GM23338 (cell line): ENCODE data around the gene MTPN. TPM values are rescaled to one million over a fixed set of nuclear protein-coding genes. Genes with fewer than 3 reads are reported as not detected.

Experiments used
- ATAC-seq: fragments of 200-7000 bp; cut with Tn5 transposase; 3 replicates; pipeline ENCODE4 v1.9.1; 2020
- DNase-seq: peaks from one replicate; pipeline ENCODE4 v3.0.0-alpha.2; 2015; ENCODE audit warnings: low spot score
- H2AFZ ChIP-seq: fragments of 200-600 bp; sonication (generic); 2 replicates; pipeline ENCODE4 v1.8.0; 2016; ENCODE audit warnings: antibody characterized with exemption, mild to moderate bottlenecking, moderate library complexity
- H3F3A ChIP-seq: fragments of 200-600 bp; sonication (generic); replicated peaks from 2 replicates; pipeline ENCODE4 v1.8.0; 2017; ENCODE audit warnings: antibody characterized with exemption, mixed run types, low read depth
- H3K27ac ChIP-seq: fragments of 200-600 bp; sonication (generic); 2 replicates; pipeline ENCODE4 v1.6.1; 2016; ENCODE audit warnings: low read depth
- H3K27me3 ChIP-seq: fragments of 200-600 bp; sonication (generic); 2 replicates; pipeline ENCODE4 v1.8.0; 2016; ENCODE audit warnings: mild to moderate bottlenecking, mixed run types, moderate library complexity; ENCODE audit not compliant: insufficient read depth
- H3K36me3 ChIP-seq: fragments of 200-600 bp; sonication (generic); 2 replicates; pipeline ENCODE4 v1.8.0; 2016; ENCODE audit warnings: mild to moderate bottlenecking; ENCODE audit not compliant: insufficient read depth
- H3K4me1 ChIP-seq: fragments of 200-600 bp; sonication (generic); 2 replicates; pipeline ENCODE4 v1.8.0; 2016; ENCODE audit warnings: mild to moderate bottlenecking, moderate library complexity; ENCODE audit not compliant: insufficient read depth
- H3K4me2 ChIP-seq: fragments of 200-600 bp; sonication (generic); 2 replicates; pipeline ENCODE4 v1.7.1; 2017; ENCODE audit warnings: mixed run types
- H3K4me3 ChIP-seq: fragments of 200-600 bp; sonication (generic); 2 replicates; pipeline ENCODE4 v1.6.1; 2016; ENCODE audit warnings: mixed run types
- H3K79me2 ChIP-seq: fragments of 200-600 bp; sonication (generic); replicated peaks from 2 replicates; pipeline ENCODE4 v1.8.0; 2017; ENCODE audit warnings: mild to moderate bottlenecking; ENCODE audit not compliant: insufficient read depth
- H3K9me2 ChIP-seq: fragments of 200-600 bp; sonication (generic); 2 replicates; pipeline ENCODE4 v1.8.0; 2017; ENCODE audit not compliant: insufficient read depth
- H4K20me1 ChIP-seq: fragments of 200-600 bp; sonication (generic); replicated peaks from 2 replicates; pipeline ENCODE4 v1.8.0; 2017; ENCODE audit warnings: mild to moderate bottlenecking; ENCODE audit not compliant: insufficient read depth
- H3K27ac Mint-ChIP-seq: 2 replicates; pipeline ENCODE4 v1.8.0; 2020; ENCODE audit warnings: inconsistent platforms, mild to moderate bottlenecking, moderate library complexity, mixed read lengths
- H3K27me3 Mint-ChIP-seq: 3 replicates; pipeline ENCODE4 v1.8.0; 2022; ENCODE audit warnings: low read depth, mild to moderate bottlenecking, moderate library complexity, mixed read lengths, inconsistent platforms; ENCODE audit not compliant: insufficient read depth, poor library complexity
- H3K36me3 Mint-ChIP-seq: 3 replicates; pipeline ENCODE4 v1.8.0; 2021; ENCODE audit warnings: low read depth, mild to moderate bottlenecking, inconsistent platforms, moderate library complexity, mixed read lengths
- H3K4me1 Mint-ChIP-seq: 3 replicates; pipeline ENCODE4 v1.8.0; 2020; ENCODE audit warnings: mild to moderate bottlenecking, inconsistent platforms, mixed read lengths
- H3K4me3 Mint-ChIP-seq: 3 replicates; pipeline ENCODE4 v1.8.0; 2021; ENCODE audit warnings: moderate library complexity, mild to moderate bottlenecking, inconsistent platforms, mixed read lengths
- H3K9me3 Mint-ChIP-seq: 3 replicates; pipeline ENCODE4 v1.8.0; 2020; ENCODE audit warnings: moderate library complexity, mild to moderate bottlenecking, inconsistent platforms, mixed read lengths
- CREB1 ChIP-seq: fragments of 250-450 bp; sonication (Bioruptor Pico); IDR thresholded peaks from 2 replicates; pipeline ENCODE4 v1.5.0; 2020; ENCODE audit warnings: low read depth, mild to moderate bottlenecking, moderate library complexity
- EZH2 ChIP-seq: fragments of 200-600 bp; sonication (generic); IDR thresholded peaks from one replicate; pipeline ENCODE4 v1.8.0; 2017; ENCODE audit warnings: antibody characterized with exemption, mild to moderate bottlenecking, low read depth; ENCODE audit not compliant: unreplicated experiment
- EZH2phosphoT487 ChIP-seq: fragments of 200-600 bp; sonication (generic); IDR thresholded peaks from one replicate; pipeline ENCODE4 v1.8.1; 2018; ENCODE audit warnings: antibody characterized with exemption; ENCODE audit not compliant: unreplicated experiment
- JUNB ChIP-seq: IDR thresholded peaks from one replicate; pipeline ENCODE4 v1.6.1; 2016; ENCODE audit warnings: antibody characterized with exemption; ENCODE audit not compliant: unreplicated experiment
- NANOG ChIP-seq: IDR thresholded peaks from 2 replicates; pipeline ENCODE4 v1.6.1; 2016; ENCODE audit warnings: antibody characterized with exemption, borderline replicate concordance
- POLR2AphosphoS5 ChIP-seq: IDR thresholded peaks from 2 replicates; pipeline ENCODE4 v1.6.1; 2016; ENCODE audit warnings: antibody characterized with exemption, low read depth
- STAT1 ChIP-seq: IDR thresholded peaks from one replicate; pipeline ENCODE4 v1.6.1; 2016; ENCODE audit warnings: antibody characterized with exemption; ENCODE audit not compliant: unreplicated experiment
- ZNF114 ChIP-seq: fragments of 250-450 bp; sonication (Bioruptor Pico); IDR thresholded peaks from 2 replicates; pipeline ENCODE4 v1.5.0; 2020; ENCODE audit warnings: mild to moderate bottlenecking, moderate library complexity
- ZNF331 ChIP-seq: fragments of 250-450 bp; sonication (Bioruptor Pico); IDR thresholded peaks from 2 replicates; pipeline ENCODE4 v1.5.0; 2020; ENCODE audit warnings: low read depth, mild to moderate bottlenecking, moderate library complexity
- polyA plus RNA-seq: library from polyadenylated mRNA; unstranded; fragments of >200 nt; fragmentation: Nextera tagmentation; extraction: Ambion mirVana; gene quantifications from 2 replicates; pipeline ENCODE4 v1.2.1, GENCODE V29; 2016
- total RNA-seq: library from RNA; depleted of rRNA; stranded (reverse); fragments of >200 nt; shearing (Covaris generic); gene quantifications from 2 replicates; pipeline ENCODE4 v1.2.3, GENCODE V29; 2014
- TF ChIP-seq, protein P1 (sequence below), 2 experiments: fragments of 200-600 bp in 1 of 2; sonication (generic) in 1 of 2; conservative IDR thresholded peaks; 2 replicates each; pipeline versions ENCODE4 v1.5.1 to v1.6.1; 2016 to 2017; ENCODE audit warnings: antibody characterized with exemption in 2 of 2, low read depth in 2 of 2, mild to moderate bottlenecking in 2 of 2, moderate library complexity in 1 of 2
- TF ChIP-seq, protein P2 (sequence below): fragments of 250-450 bp; sonication (Bioruptor Pico); IDR thresholded peaks from 2 replicates; pipeline ENCODE4 v1.5.0; 2020; ENCODE audit warnings: mild to moderate bottlenecking, moderate library complexity
- TF ChIP-seq, protein P3 (sequence below): IDR thresholded peaks from 2 replicates; pipeline ENCODE4 v1.6.1; 2016; ENCODE audit warnings: antibody characterized with exemption
- TF ChIP-seq, protein P4 (sequence below): IDR thresholded peaks from one replicate; pipeline ENCODE4 v1.6.1; 2018; ENCODE audit warnings: antibody characterized with exemption; ENCODE audit not compliant: unreplicated experiment

MTPN gene
- total and polyA plus RNA-seq, 2 experiments from 2014 or later, result 87.7 to 90.3 TPM

GRCh38 chr7:136004083-136004482 lies 26.9 kb upstream of the MTPN start:
- H2AFZ ChIP-seq, result no peak overlapping the region
- H3K36me3 ChIP-seq, result no peaks in the 10 kb centered on the region
- Mint-ChIP-seq H3K27ac (no peak overlapping the region), H3K27me3 (no peaks in the 10 kb centered on the region), H3K36me3 (no peaks in the 10 kb centered on the region), H3K9me3 (peaks cover 3% of the 10 kb centered on the region; the same call in 1 of the 3 replicates), H3K4me1 (no peaks in the 10 kb centered on the region), H3K4me3 (no peak overlapping the region)
- ATAC-seq, result no peak
- H3F3A ChIP-seq, result no peaks in the 10 kb centered on the region
- H3K4me2 ChIP-seq, result no peak overlapping the region
- H3K27ac ChIP-seq, result no peak overlapping the region
- no peaks in the 10 kb centered on the region for H3K9me2 ChIP-seq
- DNase-seq, result no peak
- H3K79me2 ChIP-seq, result no peaks in the 10 kb centered on the region
- no peaks in the 10 kb centered on the region for H3K4me1 ChIP-seq
- no peaks in the 10 kb centered on the region for H3K27me3 ChIP-seq
- no peak overlapping the region for H3K4me3 ChIP-seq
- TF ChIP-seq CREB1 (CRISPR knock-in tag) (no peak), ZNF114 (CRISPR knock-in tag) (no peak), JUNB (no peak), STAT1 (no peak), ZNF331 (CRISPR knock-in tag) (no peak), EZH2 (no peak), EZH2phosphoT487 (no peak), POLR2AphosphoS5 (no peak), NANOG (no peak)
- TF ChIP-seq, protein P1, sequence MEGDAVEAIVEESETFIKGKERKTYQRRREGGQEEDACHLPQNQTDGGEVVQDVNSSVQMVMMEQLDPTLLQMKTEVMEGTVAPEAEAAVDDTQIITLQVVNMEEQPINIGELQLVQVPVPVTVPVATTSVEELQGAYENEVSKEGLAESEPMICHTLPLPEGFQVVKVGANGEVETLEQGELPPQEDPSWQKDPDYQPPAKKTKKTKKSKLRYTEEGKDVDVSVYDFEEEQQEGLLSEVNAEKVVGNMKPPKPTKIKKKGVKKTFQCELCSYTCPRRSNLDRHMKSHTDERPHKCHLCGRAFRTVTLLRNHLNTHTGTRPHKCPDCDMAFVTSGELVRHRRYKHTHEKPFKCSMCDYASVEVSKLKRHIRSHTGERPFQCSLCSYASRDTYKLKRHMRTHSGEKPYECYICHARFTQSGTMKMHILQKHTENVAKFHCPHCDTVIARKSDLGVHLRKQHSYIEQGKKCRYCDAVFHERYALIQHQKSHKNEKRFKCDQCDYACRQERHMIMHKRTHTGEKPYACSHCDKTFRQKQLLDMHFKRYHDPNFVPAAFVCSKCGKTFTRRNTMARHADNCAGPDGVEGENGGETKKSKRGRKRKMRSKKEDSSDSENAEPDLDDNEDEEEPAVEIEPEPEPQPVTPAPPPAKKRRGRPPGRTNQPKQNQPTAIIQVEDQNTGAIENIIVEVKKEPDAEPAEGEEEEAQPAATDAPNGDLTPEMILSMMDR (conservative IDR thresholded peaks at IDR 0.05; ENCODE audit: low read depth in 2 of 2), result no peak
- TF ChIP-seq, protein P2, sequence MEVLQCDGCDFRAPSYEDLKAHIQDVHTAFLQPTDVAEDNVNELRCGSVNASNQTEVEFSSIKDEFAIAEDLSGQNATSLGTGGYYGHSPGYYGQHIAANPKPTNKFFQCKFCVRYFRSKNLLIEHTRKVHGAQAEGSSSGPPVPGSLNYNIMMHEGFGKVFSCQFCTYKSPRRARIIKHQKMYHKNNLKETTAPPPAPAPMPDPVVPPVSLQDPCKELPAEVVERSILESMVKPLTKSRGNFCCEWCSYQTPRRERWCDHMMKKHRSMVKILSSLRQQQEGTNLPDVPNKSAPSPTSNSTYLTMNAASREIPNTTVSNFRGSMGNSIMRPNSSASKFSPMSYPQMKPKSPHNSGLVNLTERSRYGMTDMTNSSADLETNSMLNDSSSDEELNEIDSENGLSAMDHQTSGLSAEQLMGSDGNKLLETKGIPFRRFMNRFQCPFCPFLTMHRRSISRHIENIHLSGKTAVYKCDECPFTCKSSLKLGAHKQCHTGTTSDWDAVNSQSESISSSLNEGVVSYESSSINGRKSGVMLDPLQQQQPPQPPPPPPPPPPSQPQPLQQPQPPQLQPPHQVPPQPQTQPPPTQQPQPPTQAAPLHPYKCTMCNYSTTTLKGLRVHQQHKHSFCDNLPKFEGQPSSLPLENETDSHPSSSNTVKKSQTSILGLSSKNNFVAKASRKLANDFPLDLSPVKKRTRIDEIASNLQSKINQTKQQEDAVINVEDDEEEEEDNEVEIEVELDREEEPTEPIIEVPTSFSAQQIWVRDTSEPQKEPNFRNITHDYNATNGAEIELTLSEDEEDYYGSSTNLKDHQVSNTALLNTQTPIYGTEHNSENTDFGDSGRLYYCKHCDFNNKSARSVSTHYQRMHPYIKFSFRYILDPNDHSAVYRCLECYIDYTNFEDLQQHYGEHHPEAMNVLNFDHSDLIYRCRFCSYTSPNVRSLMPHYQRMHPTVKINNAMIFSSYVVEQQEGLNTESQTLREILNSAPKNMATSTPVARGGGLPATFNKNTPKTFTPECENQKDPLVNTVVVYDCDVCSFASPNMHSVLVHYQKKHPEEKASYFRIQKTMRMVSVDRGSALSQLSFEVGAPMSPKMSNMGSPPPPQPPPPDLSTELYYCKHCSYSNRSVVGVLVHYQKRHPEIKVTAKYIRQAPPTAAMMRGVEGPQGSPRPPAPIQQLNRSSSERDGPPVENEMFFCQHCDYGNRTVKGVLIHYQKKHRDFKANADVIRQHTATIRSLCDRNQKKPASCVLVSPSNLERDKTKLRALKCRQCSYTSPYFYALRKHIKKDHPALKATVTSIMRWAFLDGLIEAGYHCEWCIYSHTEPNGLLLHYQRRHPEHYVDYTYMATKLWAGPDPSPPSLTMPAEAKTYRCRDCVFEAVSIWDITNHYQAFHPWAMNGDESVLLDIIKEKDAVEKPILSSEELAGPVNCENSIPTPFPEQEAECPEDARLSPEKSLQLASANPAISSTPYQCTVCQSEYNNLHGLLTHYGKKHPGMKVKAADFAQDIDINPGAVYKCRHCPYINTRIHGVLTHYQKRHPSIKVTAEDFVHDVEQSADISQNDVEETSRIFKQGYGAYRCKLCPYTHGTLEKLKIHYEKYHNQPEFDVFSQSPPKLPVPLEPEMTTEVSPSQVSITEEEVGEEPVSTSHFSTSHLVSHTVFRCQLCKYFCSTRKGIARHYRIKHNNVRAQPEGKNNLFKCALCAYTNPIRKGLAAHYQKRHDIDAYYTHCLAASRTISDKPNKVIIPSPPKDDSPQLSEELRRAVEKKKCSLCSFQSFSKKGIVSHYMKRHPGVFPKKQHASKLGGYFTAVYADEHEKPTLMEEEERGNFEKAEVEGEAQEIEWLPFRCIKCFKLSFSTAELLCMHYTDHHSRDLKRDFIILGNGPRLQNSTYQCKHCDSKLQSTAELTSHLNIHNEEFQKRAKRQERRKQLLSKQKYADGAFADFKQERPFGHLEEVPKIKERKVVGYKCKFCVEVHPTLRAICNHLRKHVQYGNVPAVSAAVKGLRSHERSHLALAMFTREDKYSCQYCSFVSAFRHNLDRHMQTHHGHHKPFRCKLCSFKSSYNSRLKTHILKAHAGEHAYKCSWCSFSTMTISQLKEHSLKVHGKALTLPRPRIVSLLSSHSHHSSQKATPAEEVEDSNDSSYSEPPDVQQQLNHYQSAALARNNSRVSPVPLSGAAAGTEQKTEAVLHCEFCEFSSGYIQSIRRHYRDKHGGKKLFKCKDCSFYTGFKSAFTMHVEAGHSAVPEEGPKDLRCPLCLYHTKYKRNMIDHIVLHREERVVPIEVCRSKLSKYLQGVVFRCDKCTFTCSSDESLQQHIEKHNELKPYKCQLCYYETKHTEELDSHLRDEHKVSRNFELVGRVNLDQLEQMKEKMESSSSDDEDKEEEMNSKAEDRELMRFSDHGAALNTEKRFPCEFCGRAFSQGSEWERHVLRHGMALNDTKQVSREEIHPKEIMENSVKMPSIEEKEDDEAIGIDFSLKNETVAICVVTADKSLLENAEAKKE, result no peak
- TF ChIP-seq, protein P3, sequence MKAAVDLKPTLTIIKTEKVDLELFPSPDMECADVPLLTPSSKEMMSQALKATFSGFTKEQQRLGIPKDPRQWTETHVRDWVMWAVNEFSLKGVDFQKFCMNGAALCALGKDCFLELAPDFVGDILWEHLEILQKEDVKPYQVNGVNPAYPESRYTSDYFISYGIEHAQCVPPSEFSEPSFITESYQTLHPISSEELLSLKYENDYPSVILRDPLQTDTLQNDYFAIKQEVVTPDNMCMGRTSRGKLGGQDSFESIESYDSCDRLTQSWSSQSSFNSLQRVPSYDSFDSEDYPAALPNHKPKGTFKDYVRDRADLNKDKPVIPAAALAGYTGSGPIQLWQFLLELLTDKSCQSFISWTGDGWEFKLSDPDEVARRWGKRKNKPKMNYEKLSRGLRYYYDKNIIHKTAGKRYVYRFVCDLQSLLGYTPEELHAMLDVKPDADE, result no peak
- TF ChIP-seq, protein P4, sequence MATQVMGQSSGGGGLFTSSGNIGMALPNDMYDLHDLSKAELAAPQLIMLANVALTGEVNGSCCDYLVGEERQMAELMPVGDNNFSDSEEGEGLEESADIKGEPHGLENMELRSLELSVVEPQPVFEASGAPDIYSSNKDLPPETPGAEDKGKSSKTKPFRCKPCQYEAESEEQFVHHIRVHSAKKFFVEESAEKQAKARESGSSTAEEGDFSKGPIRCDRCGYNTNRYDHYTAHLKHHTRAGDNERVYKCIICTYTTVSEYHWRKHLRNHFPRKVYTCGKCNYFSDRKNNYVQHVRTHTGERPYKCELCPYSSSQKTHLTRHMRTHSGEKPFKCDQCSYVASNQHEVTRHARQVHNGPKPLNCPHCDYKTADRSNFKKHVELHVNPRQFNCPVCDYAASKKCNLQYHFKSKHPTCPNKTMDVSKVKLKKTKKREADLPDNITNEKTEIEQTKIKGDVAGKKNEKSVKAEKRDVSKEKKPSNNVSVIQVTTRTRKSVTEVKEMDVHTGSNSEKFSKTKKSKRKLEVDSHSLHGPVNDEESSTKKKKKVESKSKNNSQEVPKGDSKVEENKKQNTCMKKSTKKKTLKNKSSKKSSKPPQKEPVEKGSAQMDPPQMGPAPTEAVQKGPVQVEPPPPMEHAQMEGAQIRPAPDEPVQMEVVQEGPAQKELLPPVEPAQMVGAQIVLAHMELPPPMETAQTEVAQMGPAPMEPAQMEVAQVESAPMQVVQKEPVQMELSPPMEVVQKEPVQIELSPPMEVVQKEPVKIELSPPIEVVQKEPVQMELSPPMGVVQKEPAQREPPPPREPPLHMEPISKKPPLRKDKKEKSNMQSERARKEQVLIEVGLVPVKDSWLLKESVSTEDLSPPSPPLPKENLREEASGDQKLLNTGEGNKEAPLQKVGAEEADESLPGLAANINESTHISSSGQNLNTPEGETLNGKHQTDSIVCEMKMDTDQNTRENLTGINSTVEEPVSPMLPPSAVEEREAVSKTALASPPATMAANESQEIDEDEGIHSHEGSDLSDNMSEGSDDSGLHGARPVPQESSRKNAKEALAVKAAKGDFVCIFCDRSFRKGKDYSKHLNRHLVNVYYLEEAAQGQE, result no peak
- no peaks in the 10 kb centered on the region for H4K20me1 ChIP-seq
